GM12891 (cell line): ENCODE measurements around the gene C16orf92.

ENCODE experiments used
- PAX5 ChIP-seq: IDR thresholded peaks from 2 replicates; pipeline ENCODE4 v1.6.1; 2011; ENCODE audit warnings: low read length, moderate library complexity, mild to moderate bottlenecking; ENCODE audit not compliant: insufficient read depth, severe bottlenecking
- POLR2A ChIP-seq: IDR thresholded peaks from 2 replicates; pipeline ENCODE4 v1.6.1; 2011; ENCODE audit warnings: low read depth, low read length, control low read depth
- POLR2AphosphoS5 ChIP-seq: IDR thresholded peaks from 2 replicates; pipeline ENCODE4 v1.6.1; 2011; ENCODE audit warnings: low read depth, low read length, control low read depth
- POU2F2 ChIP-seq: IDR thresholded peaks from 2 replicates; pipeline ENCODE4 v1.6.1; 2011; ENCODE audit warnings: low read depth, mild to moderate bottlenecking, control low read depth, low read length, moderate library complexity
- SPI1 ChIP-seq: IDR thresholded peaks from 2 replicates; pipeline ENCODE4 v1.6.1; 2011; ENCODE audit warnings: low read depth, low read length, control low read depth
- TAF1 ChIP-seq: IDR thresholded peaks from 2 replicates; pipeline ENCODE4 v1.6.1; 2011; ENCODE audit warnings: low read depth, low read length, control low read depth

GRCh38 chr16:30032083-30032819 lies 9.3 kb downstream of the C16orf92 start:
- TF ChIP-seq POLR2AphosphoS5 (no peak), POLR2A (no peak), TAF1 (no peak), POU2F2 (no peak), SPI1 (no peak), PAX5 (no peak)
